H9 (cell line): ENCODE results near the gene DCP1B. TPM values are rescaled to one million over a fixed set of nuclear protein-coding genes. Genes with fewer than 3 reads are reported as not detected.

ENCODE experiments used
- DNase-seq: peaks from one replicate; pipeline ENCODE4 v3.0.0-alpha.2; 2017
- H2AFZ ChIP-seq: one replicate; pipeline ENCODE4 v1.6.1; 2013; ENCODE audit warnings: mild to moderate bottlenecking, low read length, control low read depth, moderate library complexity
- H2AK5ac ChIP-seq: 2 replicates; pipeline ENCODE4 v1.6.1; 2013; ENCODE audit warnings: low read length, control low read depth, mixed read lengths; ENCODE audit not compliant: insufficient read length
- H2BK120ac ChIP-seq: one replicate; pipeline ENCODE4 v1.6.1; 2013; ENCODE audit warnings: low read depth, mild to moderate bottlenecking, low read length, control low read depth, inconsistent platforms; ENCODE audit not compliant: poor library complexity, severe bottlenecking
- H2BK12ac ChIP-seq: 2 replicates; pipeline ENCODE4 v1.6.1; 2013; ENCODE audit warnings: low read length, control low read depth, mixed read lengths, low read depth; ENCODE audit not compliant: insufficient read length
- H2BK15ac ChIP-seq: 2 replicates; pipeline ENCODE4 v1.6.1; 2013; ENCODE audit warnings: low read depth, low read length, control low read depth
- H2BK20ac ChIP-seq: one replicate; pipeline ENCODE4 v1.6.1; 2013; ENCODE audit warnings: low read depth, mild to moderate bottlenecking, low read length, control low read depth, inconsistent platforms; ENCODE audit not compliant: poor library complexity, severe bottlenecking
- H2BK5ac ChIP-seq: 2 replicates; pipeline ENCODE4 v1.6.1; 2013; ENCODE audit warnings: low read length, control low read depth, mixed read lengths; ENCODE audit not compliant: insufficient read length
- H3K14ac ChIP-seq: 2 replicates; pipeline ENCODE4 v1.6.1; 2013; ENCODE audit warnings: low read length, control low read depth; ENCODE audit not compliant: insufficient read depth
- H3K18ac ChIP-seq: 2 replicates; pipeline ENCODE4 v1.6.1; 2013; ENCODE audit warnings: low read depth, mild to moderate bottlenecking, mixed read lengths, low read length, control low read depth; ENCODE audit not compliant: insufficient read length
- H3K23ac ChIP-seq: 2 replicates; pipeline ENCODE4 v1.6.1; 2013; ENCODE audit warnings: low read length, control low read depth, mixed read lengths, low read depth; ENCODE audit not compliant: insufficient read length
- H3K23me2 ChIP-seq: 2 replicates; pipeline ENCODE4 v1.6.1; 2013; ENCODE audit warnings: low read depth, mild to moderate bottlenecking, mixed read lengths, low read length, control low read depth; ENCODE audit not compliant: insufficient read length, poor library complexity, severe bottlenecking
- H3K27ac ChIP-seq: 2 replicates; pipeline ENCODE4 v1.5.1; 2013; ENCODE audit warnings: low read length, control low read depth, mixed read lengths, low read depth; ENCODE audit not compliant: insufficient read length
- H3K27me3 ChIP-seq: 2 replicates; pipeline ENCODE4 v1.6.1; 2013; ENCODE audit warnings: low read length, control low read depth, inconsistent platforms; ENCODE audit not compliant: insufficient read depth
- H3K4ac ChIP-seq: 2 replicates; pipeline ENCODE4 v1.6.1; 2013; ENCODE audit warnings: low read depth, mild to moderate bottlenecking, control low read depth, inconsistent platforms, low read length, moderate library complexity
- H3K4me1 ChIP-seq: 2 replicates; pipeline ENCODE4 v1.6.1; 2013; ENCODE audit warnings: low read length, control low read depth, inconsistent platforms; ENCODE audit not compliant: insufficient read depth
- H3K4me2 ChIP-seq: 2 replicates; pipeline ENCODE4 v1.6.1; 2013; ENCODE audit warnings: low read length, control low read depth, mixed read lengths; ENCODE audit not compliant: insufficient read length, insufficient read depth
- H3K56ac ChIP-seq: 2 replicates; pipeline ENCODE4 v1.6.1; 2013; ENCODE audit warnings: low read depth, mild to moderate bottlenecking, mixed read lengths, low read length, control low read depth; ENCODE audit not compliant: insufficient read length
- H3K79me1 ChIP-seq: 2 replicates; pipeline ENCODE4 v1.6.1; 2013; ENCODE audit warnings: low read depth, mild to moderate bottlenecking, moderate library complexity, low read length, control low read depth, inconsistent platforms; ENCODE audit not compliant: insufficient read depth, poor library complexity, severe bottlenecking
- H3K79me2 ChIP-seq: 2 replicates; pipeline ENCODE4 v1.6.1; 2013; ENCODE audit warnings: low read length, control low read depth, inconsistent platforms; ENCODE audit not compliant: insufficient read depth
- H3K9ac ChIP-seq: 2 replicates; pipeline ENCODE4 v1.6.1; 2013; ENCODE audit warnings: low read length, control low read depth, mixed read lengths; ENCODE audit not compliant: insufficient read length; ENCODE audit errors: extremely low read depth
- H3K9me3 ChIP-seq: one replicate; pipeline ENCODE4 v1.6.1; 2013; ENCODE audit warnings: low read depth, low read length, inconsistent platforms; ENCODE audit not compliant: control insufficient read depth
- H3T11ph ChIP-seq: one replicate; pipeline ENCODE4 v1.6.1; 2013; ENCODE audit warnings: mild to moderate bottlenecking, low read length, control low read depth, inconsistent platforms
- H4K20me1 ChIP-seq: one replicate; pipeline ENCODE4 v1.6.1; 2013; ENCODE audit not compliant: control insufficient read depth, insufficient read length, insufficient read depth
- H4K5ac ChIP-seq: 2 replicates; pipeline ENCODE4 v1.6.1; 2013; ENCODE audit warnings: low read depth, mild to moderate bottlenecking, mixed read lengths, low read length, control low read depth; ENCODE audit not compliant: insufficient read length
- H4K8ac ChIP-seq: replicated peaks from 2 replicates; pipeline ENCODE4 v1.6.1; 2013; ENCODE audit warnings: low read length, control low read depth, mixed read lengths, low read depth; ENCODE audit not compliant: insufficient read length
- H4K91ac ChIP-seq: 2 replicates; pipeline ENCODE4 v1.6.1; 2013; ENCODE audit warnings: low read depth, mild to moderate bottlenecking, moderate library complexity, mixed read lengths, low read length, control low read depth; ENCODE audit not compliant: insufficient read length
- H3K27ac Mint-ChIP-seq, 3 experiments: 2 replicates in 2 of 3; 3 replicates in 1 of 3; pipeline ENCODE4 v1.8.0; 2020 to 2021; ENCODE audit warnings: mixed read lengths in 3 of 3, mild to moderate bottlenecking in 1 of 3, moderate library complexity in 1 of 3
- H3K27me3 Mint-ChIP-seq: 2 replicates; pipeline ENCODE4 v1.8.0; 2021; ENCODE audit warnings: low read depth, mild to moderate bottlenecking, moderate library complexity, mixed read lengths
- H3K36me3 Mint-ChIP-seq, 3 experiments: 2 replicates in 2 of 3; 3 replicates in 1 of 3; pipeline ENCODE4 v1.8.0; 2020 to 2021; ENCODE audit warnings: low read depth in 3 of 3, mixed read lengths in 3 of 3; ENCODE audit not compliant: insufficient read depth in 1 of 3
- H3K4me1 Mint-ChIP-seq, 2 experiments: 2 replicates each; pipeline ENCODE4 v1.8.0; 2020; ENCODE audit warnings: mixed read lengths in 2 of 2
- H3K4me3 Mint-ChIP-seq, 2 experiments: 2 replicates in 1 of 2; 3 replicates in 1 of 2; pipeline ENCODE4 v1.8.0; 2020 to 2021; ENCODE audit warnings: mild to moderate bottlenecking in 2 of 2, mixed read lengths in 2 of 2, moderate library complexity in 1 of 2
- H3K9me3 Mint-ChIP-seq, 2 experiments: 2 replicates in 1 of 2; 3 replicates in 1 of 2; pipeline ENCODE4 v1.8.0; 2020; ENCODE audit warnings: mild to moderate bottlenecking in 2 of 2, mixed read lengths in 2 of 2, moderate library complexity in 1 of 2
- CTCF ChIP-seq: fragments of 200-600 bp; sonication (generic); conservative IDR thresholded peaks from 3 replicates; pipeline ENCODE4 v1.8.0; 2021; ENCODE audit warnings: antibody characterized with exemption, mild to moderate bottlenecking
- WGBS: extraction: QIAGEN DNeasy Blood & Tissue Kit; methylation state at CpG from one replicate; pipeline ENCODE4 v1.1.7; 2013; ENCODE audit warnings: missing lambda C conversion rate, low lambda C conversion rate, mixed read lengths; ENCODE audit not compliant: insufficient read length; ENCODE audit errors: extremely low coverage; 5-methylcytosine and 5-hydroxymethylcytosine counted together
- total RNA-seq: library from RNA; stranded (reverse); gene quantifications from 2 replicates; pipeline ENCODE4 v1.2.1, GENCODE V29; 2021

The DCP1B gene
- total RNA-seq, 1 experiment from 2014 or later, result 11.2 TPM

DNA sequence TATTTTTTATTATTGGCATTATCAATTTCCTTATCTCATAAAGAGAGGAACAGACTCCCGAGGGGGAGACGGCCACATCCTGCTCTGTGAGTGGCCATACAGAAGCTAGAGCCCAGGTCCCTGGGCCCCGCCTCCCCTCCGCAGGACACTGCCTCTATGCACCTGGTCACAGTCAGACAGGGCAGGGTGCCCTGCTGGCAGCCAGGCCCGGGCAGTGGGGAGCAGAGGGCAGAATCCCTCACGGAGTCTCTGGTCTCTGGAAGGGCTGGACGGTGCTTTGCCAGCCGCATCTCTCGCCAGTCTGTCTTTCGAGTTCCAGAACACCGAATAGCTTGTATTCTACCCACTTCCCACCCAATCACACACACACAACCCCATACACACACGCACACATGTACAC, 69.4 kb downstream of the DCP1B start:
- Histone ChIP-seq H2AK5ac (no peak overlapping the region), H4K91ac (no peak overlapping the region), H2BK5ac (no peak overlapping the region), H3K9me3 (no peaks in the 10 kb centered on the region), H4K5ac (no peak overlapping the region), H2AFZ (no peak overlapping the region), H3K18ac (no peak overlapping the region), H3K23me2 (no peaks in the 10 kb centered on the region), H3K23ac (no peak overlapping the region), H3K56ac (no peak overlapping the region), H3K79me2 (no peaks in the 10 kb centered on the region), H3K9ac (no peak overlapping the region), H3K4me1 (peaks cover 2% of the 10 kb centered on the region; the same call in 1 of the 2 replicates), H3K27me3 (no peaks in the 10 kb centered on the region), H3K79me1 (no peaks in the 10 kb centered on the region), H2BK20ac (no peak overlapping the region), H2BK15ac (no peak overlapping the region), H3K27ac (no peak overlapping the region), H3K14ac (no peak overlapping the region), H4K8ac (no peak overlapping the region), H3K4me2 (no peak overlapping the region), H4K20me1 (no peaks in the 10 kb centered on the region), H3T11ph (no peak overlapping the region), H2BK120ac (no peak overlapping the region), H3K4ac (no peak overlapping the region), H2BK12ac (no peak overlapping the region)
- WGBS, result no CpG with 5 or more reads among the region's 12 CpGs
- DNase-seq, result no peak
- H3K36me3 Mint-ChIP-seq, result no peaks in the 10 kb centered on the region
- H3K4me3 Mint-ChIP-seq, result no peak overlapping the region
- H3K27ac Mint-ChIP-seq, result no peak overlapping the region
- TF ChIP-seq CTCF, result no peak
- H3K27me3 Mint-ChIP-seq, result 0 out of 2 replicates have a peak, but pooled peaks cover 3% of the 10 kb centered on the region
- no peaks in the 10 kb centered on the region; a peak in 1 of 5 replicates for H3K9me3 Mint-ChIP-seq
- peaks cover 7 to 17% of the 10 kb centered on the region in 2 experiments for H3K4me1 Mint-ChIP-seq
